Measurements from ENCODE around the gene COA4.
"Not testable (repeated sequence)": the region's sequence is repeated elsewhere in the genome, so short reads cannot be mapped to it uniquely, and the experiment has no call there.

COA4 gene

DNA sequence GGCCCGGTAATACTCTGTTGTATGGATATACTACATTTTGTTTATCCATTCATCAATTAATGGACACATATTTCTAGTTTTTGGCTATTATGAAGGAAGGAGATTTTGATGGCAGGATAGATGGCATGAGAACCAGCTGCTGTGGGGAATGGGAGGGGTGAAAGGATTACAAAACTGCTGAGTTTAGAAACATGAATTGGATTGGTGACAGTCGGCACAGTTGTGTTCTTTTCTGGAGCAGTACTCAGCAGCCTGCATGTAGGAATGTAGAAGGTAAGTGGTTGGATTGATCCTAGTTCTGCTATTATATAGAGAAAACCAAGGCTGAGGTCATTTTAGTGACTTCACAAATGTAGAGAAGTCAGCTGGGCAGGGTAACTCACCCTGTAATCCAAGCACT lies 7.2 kb upstream of the COA4 start:
- Histone ChIP-seq H3K9me3 (ENCODE audit: control insufficient read depth, insufficient read depth, low read length) (no peaks in the 10 kb centered on the region), H3K4me2 (ENCODE audit: low read length) (no peak overlapping the region), H3K36me3 (ENCODE audit: control insufficient read depth, low read length) (peaks cover 30% of the 10 kb centered on the region), H3K9me2 (replicated peaks; ENCODE audit: control insufficient read depth, low read length) (no peaks in the 10 kb centered on the region), H3K27me3 (ENCODE audit: control insufficient read depth, low read length) (no peaks in the 10 kb centered on the region), H3K27ac (ENCODE audit: low read depth, low read length) (no peak overlapping the region), H4K20me1 (ENCODE audit: control insufficient read depth, insufficient read depth, low read depth, low read length) (no peaks in the 10 kb centered on the region), H3K79me2 (ENCODE audit: control insufficient read depth, low read length) (peaks cover 9% of the 10 kb centered on the region), H3F3A (ENCODE audit: control insufficient read depth, insufficient read depth) (peaks cover 3% of the 10 kb centered on the region; the same call in 1 of the 2 replicates), H3K4me1 (ENCODE audit: control insufficient read depth, low read length) (no peaks in the 10 kb centered on the region), H3K4me3 (ENCODE audit: low read length) (no peak overlapping the region)
- TF ChIP-seq, protein P1, sequence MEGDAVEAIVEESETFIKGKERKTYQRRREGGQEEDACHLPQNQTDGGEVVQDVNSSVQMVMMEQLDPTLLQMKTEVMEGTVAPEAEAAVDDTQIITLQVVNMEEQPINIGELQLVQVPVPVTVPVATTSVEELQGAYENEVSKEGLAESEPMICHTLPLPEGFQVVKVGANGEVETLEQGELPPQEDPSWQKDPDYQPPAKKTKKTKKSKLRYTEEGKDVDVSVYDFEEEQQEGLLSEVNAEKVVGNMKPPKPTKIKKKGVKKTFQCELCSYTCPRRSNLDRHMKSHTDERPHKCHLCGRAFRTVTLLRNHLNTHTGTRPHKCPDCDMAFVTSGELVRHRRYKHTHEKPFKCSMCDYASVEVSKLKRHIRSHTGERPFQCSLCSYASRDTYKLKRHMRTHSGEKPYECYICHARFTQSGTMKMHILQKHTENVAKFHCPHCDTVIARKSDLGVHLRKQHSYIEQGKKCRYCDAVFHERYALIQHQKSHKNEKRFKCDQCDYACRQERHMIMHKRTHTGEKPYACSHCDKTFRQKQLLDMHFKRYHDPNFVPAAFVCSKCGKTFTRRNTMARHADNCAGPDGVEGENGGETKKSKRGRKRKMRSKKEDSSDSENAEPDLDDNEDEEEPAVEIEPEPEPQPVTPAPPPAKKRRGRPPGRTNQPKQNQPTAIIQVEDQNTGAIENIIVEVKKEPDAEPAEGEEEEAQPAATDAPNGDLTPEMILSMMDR (IDR thresholded peaks at IDR 0.05; ENCODE audit: low read depth, low read length, poor library complexity, severe bottlenecking) = no peak
- no peak for TF ChIP-seq EZH2phosphoT487 (IDR thresholded peaks at IDR 0.05; ENCODE audit: borderline replicate concordance, low read length)

DNA sequence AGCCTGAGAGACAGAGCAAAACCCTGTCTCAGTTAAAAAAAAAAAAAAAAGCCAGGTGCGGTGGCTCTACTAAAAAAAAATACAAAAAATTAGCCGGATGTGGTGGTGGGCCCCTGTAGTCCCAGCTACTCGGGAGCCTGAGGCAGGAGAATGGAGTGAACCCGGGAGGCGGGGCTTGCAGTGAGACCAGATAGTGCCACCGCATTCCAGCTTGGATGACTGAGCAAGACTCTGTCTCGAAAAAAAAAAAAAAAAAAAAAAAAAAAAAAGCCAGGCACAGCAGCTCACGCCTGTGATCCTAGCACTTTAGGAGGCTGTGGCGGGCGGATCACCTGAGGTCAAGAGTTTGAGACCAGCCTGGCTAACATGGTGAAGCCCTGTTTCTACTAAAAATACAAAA lies 3.8 kb upstream of the COA4 start:
- not testable (repeated sequence) for H3K27ac ChIP-seq (ENCODE audit: low read depth, low read length); H3K9me3 ChIP-seq (ENCODE audit: control insufficient read depth, insufficient read depth, low read length); H3F3A ChIP-seq (ENCODE audit: control insufficient read depth, insufficient read depth); H3K4me2 ChIP-seq (ENCODE audit: low read length); H4K20me1 ChIP-seq (ENCODE audit: control insufficient read depth, insufficient read depth, low read depth, low read length); H3K27me3 ChIP-seq (ENCODE audit: control insufficient read depth, low read length); H3K9me2 ChIP-seq (replicated peaks; ENCODE audit: control insufficient read depth, low read length); H3K4me3 ChIP-seq (ENCODE audit: low read length)
- Histone ChIP-seq H3K4me1 (ENCODE audit: control insufficient read depth, low read length) (peaks cover 18% of the 10 kb centered on the region), H3K36me3 (ENCODE audit: control insufficient read depth, low read length) (peaks cover 39% of the 10 kb centered on the region), H3K79me2 (ENCODE audit: control insufficient read depth, low read length) (peaks cover 39% of the 10 kb centered on the region)

DNA sequence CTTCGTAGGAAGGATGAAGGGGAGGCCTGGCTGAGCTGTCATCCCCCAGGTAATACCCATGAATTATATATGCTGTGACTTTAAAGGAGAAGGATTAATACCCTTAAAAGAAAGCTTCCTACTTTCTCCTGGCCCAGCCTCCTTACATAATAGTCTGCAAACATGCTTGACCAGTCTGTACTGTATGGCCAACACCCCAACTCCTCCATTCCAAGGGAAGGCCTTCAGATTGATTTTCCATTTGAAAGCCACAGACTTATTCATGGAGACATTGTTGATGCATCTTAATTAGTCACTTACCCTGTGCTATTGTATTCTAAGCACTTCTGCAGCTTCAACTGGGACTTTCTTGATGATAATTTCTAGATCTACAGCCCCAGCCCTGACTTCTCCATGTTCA lies 2.1 kb upstream of the COA4 start:
- no peaks in the 10 kb centered on the region for H3K9me3 ChIP-seq (ENCODE audit: control insufficient read depth, insufficient read depth, low read length)
- no peaks in the 10 kb centered on the region for H3K27me3 ChIP-seq (ENCODE audit: control insufficient read depth, low read length)
- H3K4me1 ChIP-seq (ENCODE audit: control insufficient read depth, low read length) = peaks cover 27% of the 10 kb centered on the region
- H3K4me2 ChIP-seq (ENCODE audit: low read length) = no peak overlapping the region
- peaks cover 51% of the 10 kb centered on the region for H3K36me3 ChIP-seq (ENCODE audit: control insufficient read depth, low read length)
- no peak for TF ChIP-seq EZH2phosphoT487 (IDR thresholded peaks at IDR 0.05; ENCODE audit: borderline replicate concordance, low read length)
- TF ChIP-seq, protein P1 (IDR thresholded peaks at IDR 0.05; ENCODE audit: low read depth, low read length, poor library complexity, severe bottlenecking) = no peak
- no peaks in the 10 kb centered on the region for H4K20me1 ChIP-seq (ENCODE audit: control insufficient read depth, insufficient read depth, low read depth, low read length)
- peaks cover 56% of the 10 kb centered on the region for H3K79me2 ChIP-seq (ENCODE audit: control insufficient read depth, low read length)
- H3K9me2 ChIP-seq (replicated peaks; ENCODE audit: control insufficient read depth, low read length) = no peaks in the 10 kb centered on the region
- H3K27ac ChIP-seq (ENCODE audit: low read depth, low read length) = no peak overlapping the region
- H3K4me3 ChIP-seq (ENCODE audit: low read length) = no peak overlapping the region
- peaks cover 9% of the 10 kb centered on the region for H3F3A ChIP-seq (ENCODE audit: control insufficient read depth, insufficient read depth)

DNA sequence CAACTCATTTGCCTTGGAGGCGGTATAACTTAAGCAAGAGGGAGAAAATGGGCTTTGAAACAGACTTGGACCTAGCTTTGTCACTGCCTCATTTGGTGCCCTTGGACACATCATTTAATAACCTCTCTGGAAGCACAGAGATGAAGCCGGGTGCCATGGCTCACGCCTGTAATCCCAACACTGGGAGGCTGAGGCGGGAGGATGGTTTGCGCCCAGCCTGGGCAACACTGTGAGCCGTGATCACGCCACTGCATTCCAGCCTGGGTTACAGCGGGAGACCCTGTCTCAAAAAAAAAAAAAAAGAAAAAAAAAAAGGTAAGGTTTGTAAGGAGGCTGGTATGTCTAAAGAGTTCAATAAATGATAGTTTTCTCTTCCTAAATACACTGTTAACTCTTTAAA lies 806 bp downstream of the COA4 start:
- Histone ChIP-seq H3F3A (ENCODE audit: control insufficient read depth, insufficient read depth) (peaks cover 9% of the 10 kb centered on the region), H3K27me3 (ENCODE audit: control insufficient read depth, low read length) (no peaks in the 10 kb centered on the region), H3K27ac (ENCODE audit: low read depth, low read length) (peak overlapping the region; percentile 85), H3K4me2 (ENCODE audit: low read length) (peak overlapping the region; percentile 86), H3K4me3 (ENCODE audit: low read length) (peak overlapping the region; percentile 91), H4K20me1 (ENCODE audit: control insufficient read depth, insufficient read depth, low read depth, low read length) (no peaks in the 10 kb centered on the region), H3K9me2 (replicated peaks; ENCODE audit: control insufficient read depth, low read length) (no peaks in the 10 kb centered on the region), H3K79me2 (ENCODE audit: control insufficient read depth, low read length) (peaks cover 62% of the 10 kb centered on the region), H3K9me3 (ENCODE audit: control insufficient read depth, insufficient read depth, low read length) (no peaks in the 10 kb centered on the region), H3K36me3 (ENCODE audit: control insufficient read depth, low read length) (peaks cover 69% of the 10 kb centered on the region), H3K4me1 (ENCODE audit: control insufficient read depth, low read length) (peaks cover 27% of the 10 kb centered on the region)
- TF ChIP-seq EZH2phosphoT487 (IDR thresholded peaks at IDR 0.05; ENCODE audit: borderline replicate concordance, low read length) = no peak
- TF ChIP-seq, protein P1 (IDR thresholded peaks at IDR 0.05; ENCODE audit: low read depth, low read length, poor library complexity, severe bottlenecking) = no peak

All from DOHH2 (cell line).